Measurements from ENCODE around the gene CCNE1.

CCNE1 gene

DNA sequence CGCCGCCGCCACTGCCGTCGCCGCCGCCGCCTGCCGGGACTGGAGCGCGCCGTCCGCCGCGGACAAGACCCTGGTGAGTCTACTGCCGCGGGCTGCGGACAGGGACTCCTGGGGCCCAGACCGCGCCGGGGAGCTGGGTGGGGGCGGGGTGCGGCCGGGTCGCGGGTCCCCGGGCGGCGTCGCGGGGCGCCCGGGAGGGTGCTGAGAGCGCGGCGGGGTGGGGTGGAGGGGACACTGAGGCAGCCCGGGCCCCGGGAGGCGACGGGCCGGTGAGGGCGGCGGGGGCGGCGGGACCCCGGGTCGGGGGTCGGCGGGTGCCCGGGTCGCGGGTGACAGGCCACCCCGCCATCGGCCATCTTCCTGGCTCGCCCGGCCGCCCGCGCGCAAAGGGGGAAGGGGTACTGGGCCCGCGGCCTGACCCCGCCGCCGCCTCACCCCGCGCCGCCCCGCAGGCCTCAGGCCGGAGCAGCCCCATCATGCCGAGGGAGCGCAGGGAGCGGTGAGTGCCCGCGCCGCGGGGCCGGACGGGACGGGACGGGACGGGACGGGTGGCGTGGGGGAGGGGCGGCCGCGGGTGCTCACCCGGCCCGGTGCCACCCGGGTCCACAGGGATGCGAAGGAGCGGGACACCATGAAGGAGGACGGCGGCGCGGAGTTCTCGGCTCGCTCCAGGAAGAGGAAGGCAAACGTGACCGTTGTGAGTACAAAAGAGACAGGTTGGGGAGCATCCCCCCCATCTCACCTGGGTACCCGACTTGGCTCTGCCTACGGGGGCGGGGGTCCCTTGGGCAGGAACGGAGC, 489 bp downstream of the CCNE1 start (continued):
- 0 out of 2 replicates have a peak, but pooled peaks have one; percentile 27 for TF ChIP-seq ZNF169 (tag by site-specific recombination; IDR thresholded peaks at IDR 0.05)
- TF ChIP-seq, protein P1, sequence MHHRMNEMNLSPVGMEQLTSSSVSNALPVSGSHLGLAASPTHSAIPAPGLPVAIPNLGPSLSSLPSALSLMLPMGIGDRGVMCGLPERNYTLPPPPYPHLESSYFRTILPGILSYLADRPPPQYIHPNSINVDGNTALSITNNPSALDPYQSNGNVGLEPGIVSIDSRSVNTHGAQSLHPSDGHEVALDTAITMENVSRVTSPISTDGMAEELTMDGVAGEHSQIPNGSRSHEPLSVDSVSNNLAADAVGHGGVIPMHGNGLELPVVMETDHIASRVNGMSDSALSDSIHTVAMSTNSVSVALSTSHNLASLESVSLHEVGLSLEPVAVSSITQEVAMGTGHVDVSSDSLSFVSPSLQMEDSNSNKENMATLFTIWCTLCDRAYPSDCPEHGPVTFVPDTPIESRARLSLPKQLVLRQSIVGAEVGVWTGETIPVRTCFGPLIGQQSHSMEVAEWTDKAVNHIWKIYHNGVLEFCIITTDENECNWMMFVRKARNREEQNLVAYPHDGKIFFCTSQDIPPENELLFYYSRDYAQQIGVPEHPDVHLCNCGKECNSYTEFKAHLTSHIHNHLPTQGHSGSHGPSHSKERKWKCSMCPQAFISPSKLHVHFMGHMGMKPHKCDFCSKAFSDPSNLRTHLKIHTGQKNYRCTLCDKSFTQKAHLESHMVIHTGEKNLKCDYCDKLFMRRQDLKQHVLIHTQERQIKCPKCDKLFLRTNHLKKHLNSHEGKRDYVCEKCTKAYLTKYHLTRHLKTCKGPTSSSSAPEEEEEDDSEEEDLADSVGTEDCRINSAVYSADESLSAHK (tag by site-specific recombination; IDR thresholded peaks at IDR 0.05): no peak; the same call in 1 of the 2 replicates
- TF ChIP-seq ZNF404 (tag by site-specific recombination; IDR thresholded peaks at IDR 0.05): no peak
- TF ChIP-seq ZNF768 (tag by site-specific recombination; IDR thresholded peaks at IDR 0.05): no peak
- TF ChIP-seq ZNF600 (tag by site-specific recombination; IDR thresholded peaks at IDR 0.05): peak; percentile 44; the same call in 1 of the 2 replicates
- TF ChIP-seq, protein P2, sequence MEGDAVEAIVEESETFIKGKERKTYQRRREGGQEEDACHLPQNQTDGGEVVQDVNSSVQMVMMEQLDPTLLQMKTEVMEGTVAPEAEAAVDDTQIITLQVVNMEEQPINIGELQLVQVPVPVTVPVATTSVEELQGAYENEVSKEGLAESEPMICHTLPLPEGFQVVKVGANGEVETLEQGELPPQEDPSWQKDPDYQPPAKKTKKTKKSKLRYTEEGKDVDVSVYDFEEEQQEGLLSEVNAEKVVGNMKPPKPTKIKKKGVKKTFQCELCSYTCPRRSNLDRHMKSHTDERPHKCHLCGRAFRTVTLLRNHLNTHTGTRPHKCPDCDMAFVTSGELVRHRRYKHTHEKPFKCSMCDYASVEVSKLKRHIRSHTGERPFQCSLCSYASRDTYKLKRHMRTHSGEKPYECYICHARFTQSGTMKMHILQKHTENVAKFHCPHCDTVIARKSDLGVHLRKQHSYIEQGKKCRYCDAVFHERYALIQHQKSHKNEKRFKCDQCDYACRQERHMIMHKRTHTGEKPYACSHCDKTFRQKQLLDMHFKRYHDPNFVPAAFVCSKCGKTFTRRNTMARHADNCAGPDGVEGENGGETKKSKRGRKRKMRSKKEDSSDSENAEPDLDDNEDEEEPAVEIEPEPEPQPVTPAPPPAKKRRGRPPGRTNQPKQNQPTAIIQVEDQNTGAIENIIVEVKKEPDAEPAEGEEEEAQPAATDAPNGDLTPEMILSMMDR (tag by site-specific recombination; IDR thresholded peaks at IDR 0.05): no peak
- peak; percentile 71; the same call in 1 of the 2 replicates for TF ChIP-seq ZFP69B (tag by site-specific recombination; IDR thresholded peaks at IDR 0.05)
- no peak for TF ChIP-seq SCRT2 (tag by site-specific recombination; IDR thresholded peaks at IDR 0.05)
- TF ChIP-seq ZNF114 (tag by site-specific recombination; IDR thresholded peaks at IDR 0.05): no peak
- TF ChIP-seq ZBTB8A (tag by site-specific recombination; IDR thresholded peaks at IDR 0.05): 0 out of 2 replicates have a peak, but pooled peaks have one; percentile 33
- peak; percentile 23; the same call in 1 of the 2 replicates for TF ChIP-seq ZNF660 (tag by site-specific recombination; IDR thresholded peaks at IDR 0.05)
- TF ChIP-seq, protein P3, sequence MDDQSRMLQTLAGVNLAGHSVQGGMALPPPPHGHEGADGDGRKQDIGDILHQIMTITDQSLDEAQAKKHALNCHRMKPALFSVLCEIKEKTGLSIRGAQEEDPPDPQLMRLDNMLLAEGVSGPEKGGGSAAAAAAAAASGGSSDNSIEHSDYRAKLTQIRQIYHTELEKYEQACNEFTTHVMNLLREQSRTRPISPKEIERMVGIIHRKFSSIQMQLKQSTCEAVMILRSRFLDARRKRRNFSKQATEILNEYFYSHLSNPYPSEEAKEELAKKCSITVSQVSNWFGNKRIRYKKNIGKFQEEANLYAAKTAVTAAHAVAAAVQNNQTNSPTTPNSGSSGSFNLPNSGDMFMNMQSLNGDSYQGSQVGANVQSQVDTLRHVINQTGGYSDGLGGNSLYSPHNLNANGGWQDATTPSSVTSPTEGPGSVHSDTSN (CRISPR knock-in tag; IDR thresholded peaks at IDR 0.05): 0 out of 2 replicates have a peak, but pooled peaks have one; percentile 43
- no peak for TF ChIP-seq ZNF558 (tag by site-specific recombination; IDR thresholded peaks at IDR 0.05)
- TF ChIP-seq KLF16 (tag by site-specific recombination; IDR thresholded peaks at IDR 0.05): 0 out of 2 replicates have a peak, but pooled peaks have one; percentile 45
- no peak for TF ChIP-seq ZBTB7A (tag by site-specific recombination; IDR thresholded peaks at IDR 0.05; ENCODE audit: low read depth)
- no peak for TF ChIP-seq ZNF701 (tag by site-specific recombination; IDR thresholded peaks at IDR 0.05)
- no peak for TF ChIP-seq ZNF521 (tag by site-specific recombination; IDR thresholded peaks at IDR 0.05)
- TF ChIP-seq ZNF610 (tag by site-specific recombination; IDR thresholded peaks at IDR 0.05; ENCODE audit: borderline replicate concordance): no peak
- peak; percentile 51; the same call in 1 of the 2 replicates for TF ChIP-seq ZNF677 (tag by site-specific recombination; IDR thresholded peaks at IDR 0.05)
- TF ChIP-seq, protein P4, sequence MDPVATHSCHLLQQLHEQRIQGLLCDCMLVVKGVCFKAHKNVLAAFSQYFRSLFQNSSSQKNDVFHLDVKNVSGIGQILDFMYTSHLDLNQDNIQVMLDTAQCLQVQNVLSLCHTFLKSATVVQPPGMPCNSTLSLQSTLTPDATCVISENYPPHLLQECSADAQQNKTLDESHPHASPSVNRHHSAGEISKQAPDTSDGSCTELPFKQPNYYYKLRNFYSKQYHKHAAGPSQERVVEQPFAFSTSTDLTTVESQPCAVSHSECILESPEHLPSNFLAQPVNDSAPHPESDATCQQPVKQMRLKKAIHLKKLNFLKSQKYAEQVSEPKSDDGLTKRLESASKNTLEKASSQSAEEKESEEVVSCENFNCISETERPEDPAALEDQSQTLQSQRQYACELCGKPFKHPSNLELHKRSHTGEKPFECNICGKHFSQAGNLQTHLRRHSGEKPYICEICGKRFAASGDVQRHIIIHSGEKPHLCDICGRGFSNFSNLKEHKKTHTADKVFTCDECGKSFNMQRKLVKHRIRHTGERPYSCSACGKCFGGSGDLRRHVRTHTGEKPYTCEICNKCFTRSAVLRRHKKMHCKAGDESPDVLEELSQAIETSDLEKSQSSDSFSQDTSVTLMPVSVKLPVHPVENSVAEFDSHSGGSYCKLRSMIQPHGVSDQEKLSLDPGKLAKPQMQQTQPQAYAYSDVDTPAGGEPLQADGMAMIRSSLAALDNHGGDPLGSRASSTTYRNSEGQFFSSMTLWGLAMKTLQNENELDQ (tag by site-specific recombination; IDR thresholded peaks at IDR 0.05; ENCODE audit: low read depth): no peak
- TF ChIP-seq ZNF76 (tag by site-specific recombination; IDR thresholded peaks at IDR 0.05; ENCODE audit: borderline replicate concordance, low read depth): peak; percentile 92
- TF ChIP-seq, protein P5, sequence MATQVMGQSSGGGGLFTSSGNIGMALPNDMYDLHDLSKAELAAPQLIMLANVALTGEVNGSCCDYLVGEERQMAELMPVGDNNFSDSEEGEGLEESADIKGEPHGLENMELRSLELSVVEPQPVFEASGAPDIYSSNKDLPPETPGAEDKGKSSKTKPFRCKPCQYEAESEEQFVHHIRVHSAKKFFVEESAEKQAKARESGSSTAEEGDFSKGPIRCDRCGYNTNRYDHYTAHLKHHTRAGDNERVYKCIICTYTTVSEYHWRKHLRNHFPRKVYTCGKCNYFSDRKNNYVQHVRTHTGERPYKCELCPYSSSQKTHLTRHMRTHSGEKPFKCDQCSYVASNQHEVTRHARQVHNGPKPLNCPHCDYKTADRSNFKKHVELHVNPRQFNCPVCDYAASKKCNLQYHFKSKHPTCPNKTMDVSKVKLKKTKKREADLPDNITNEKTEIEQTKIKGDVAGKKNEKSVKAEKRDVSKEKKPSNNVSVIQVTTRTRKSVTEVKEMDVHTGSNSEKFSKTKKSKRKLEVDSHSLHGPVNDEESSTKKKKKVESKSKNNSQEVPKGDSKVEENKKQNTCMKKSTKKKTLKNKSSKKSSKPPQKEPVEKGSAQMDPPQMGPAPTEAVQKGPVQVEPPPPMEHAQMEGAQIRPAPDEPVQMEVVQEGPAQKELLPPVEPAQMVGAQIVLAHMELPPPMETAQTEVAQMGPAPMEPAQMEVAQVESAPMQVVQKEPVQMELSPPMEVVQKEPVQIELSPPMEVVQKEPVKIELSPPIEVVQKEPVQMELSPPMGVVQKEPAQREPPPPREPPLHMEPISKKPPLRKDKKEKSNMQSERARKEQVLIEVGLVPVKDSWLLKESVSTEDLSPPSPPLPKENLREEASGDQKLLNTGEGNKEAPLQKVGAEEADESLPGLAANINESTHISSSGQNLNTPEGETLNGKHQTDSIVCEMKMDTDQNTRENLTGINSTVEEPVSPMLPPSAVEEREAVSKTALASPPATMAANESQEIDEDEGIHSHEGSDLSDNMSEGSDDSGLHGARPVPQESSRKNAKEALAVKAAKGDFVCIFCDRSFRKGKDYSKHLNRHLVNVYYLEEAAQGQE (tag by site-specific recombination; IDR thresholded peaks at IDR 0.05): no peak
- TF ChIP-seq ZBTB21 (tag by site-specific recombination; IDR thresholded peaks at IDR 0.05): no peak
- TF ChIP-seq ZNF266 (tag by site-specific recombination; IDR thresholded peaks at IDR 0.05; ENCODE audit: low read depth): no peak
- TF ChIP-seq, protein P6, sequence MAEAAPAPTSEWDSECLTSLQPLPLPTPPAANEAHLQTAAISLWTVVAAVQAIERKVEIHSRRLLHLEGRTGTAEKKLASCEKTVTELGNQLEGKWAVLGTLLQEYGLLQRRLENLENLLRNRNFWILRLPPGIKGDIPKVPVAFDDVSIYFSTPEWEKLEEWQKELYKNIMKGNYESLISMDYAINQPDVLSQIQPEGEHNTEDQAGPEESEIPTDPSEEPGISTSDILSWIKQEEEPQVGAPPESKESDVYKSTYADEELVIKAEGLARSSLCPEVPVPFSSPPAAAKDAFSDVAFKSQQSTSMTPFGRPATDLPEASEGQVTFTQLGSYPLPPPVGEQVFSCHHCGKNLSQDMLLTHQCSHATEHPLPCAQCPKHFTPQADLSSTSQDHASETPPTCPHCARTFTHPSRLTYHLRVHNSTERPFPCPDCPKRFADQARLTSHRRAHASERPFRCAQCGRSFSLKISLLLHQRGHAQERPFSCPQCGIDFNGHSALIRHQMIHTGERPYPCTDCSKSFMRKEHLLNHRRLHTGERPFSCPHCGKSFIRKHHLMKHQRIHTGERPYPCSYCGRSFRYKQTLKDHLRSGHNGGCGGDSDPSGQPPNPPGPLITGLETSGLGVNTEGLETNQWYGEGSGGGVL (tag by site-specific recombination; IDR thresholded peaks at IDR 0.05): peak; percentile 45

All from HEK293 (cell line).